Esophagus muscularis mucosa (tissue), 4 donors: ENCODE measurements around the gene CD300LB. TPM values are rescaled to one million over a fixed set of nuclear protein-coding genes. Genes with fewer than 3 reads are reported as not detected.
A peak's percentile ranks its signal among the peaks of the same experiment; 100 is the strongest.

Source experiments
- DNase-seq: peaks from one replicate; pipeline ENCODE4 v3.0.0-alpha.2; 2017; ENCODE audit errors: extremely low spot score
- H3K27ac ChIP-seq, 4 donors: fragments of 200-600 bp; sonication (generic); replicated peaks in 1 of 4; 1 replicate in 3 of 4; 2 replicates in 1 of 4; pipeline ENCODE4 v1.5.1; 2016 to 2019; ENCODE audit warnings: mild to moderate bottlenecking in 1 of 4
- H3K27me3 ChIP-seq, 4 donors: fragments of 200-600 bp; sonication (generic); one replicate each; pipeline versions ENCODE4 v1.5.1 to v1.6.0; 2016 to 2019
- H3K36me3 ChIP-seq, 4 donors: fragments of 200-600 bp; sonication (generic); one replicate each; pipeline ENCODE4 v1.5.1; 2016 to 2019
- H3K4me1 ChIP-seq, 4 donors: fragments of 200-600 bp; sonication (generic); one replicate each; pipeline ENCODE4 v1.5.1; 2016 to 2019
- H3K4me3 ChIP-seq, 4 donors: fragments of 200-600 bp; sonication (generic); 1 replicate in 2 of 4; 2 replicates in 2 of 4; pipeline ENCODE4 v1.5.1; 2016 to 2019; ENCODE audit warnings: mild to moderate bottlenecking in 4 of 4, moderate library complexity in 1 of 4
- H3K9me3 ChIP-seq, 4 donors: fragments of 200-600 bp; sonication (generic); 1 replicate in 3 of 4; 2 replicates in 1 of 4; pipeline ENCODE4 v1.5.1; 2016 to 2019
- CTCF ChIP-seq, 3 experiments: fragments of 200-600 bp in 2 of 3; fragments of 450-650 bp in 1 of 3; sonication (generic) in 2 of 3; IDR thresholded peaks; one replicate each; pipeline ENCODE4 v1.5.1; 2017 to 2019; ENCODE audit warnings: antibody characterized with exemption in 3 of 3, mild to moderate bottlenecking in 2 of 3, moderate library complexity in 1 of 3
- EP300 ChIP-seq: sonication (generic); formaldehyde crosslinking; IDR thresholded peaks from one replicate; pipeline ENCODE4 v1.6.1; 2017; ENCODE audit warnings: antibody characterized with exemption
- POLR2A ChIP-seq: fragments of 450-650 bp; IDR thresholded peaks from one replicate; pipeline ENCODE4 v1.6.1; 2017; ENCODE audit warnings: antibody characterized with exemption, moderate library complexity, mild to moderate bottlenecking, low read depth
- POLR2AphosphoS5 ChIP-seq, 2 donors: sonication (generic); formaldehyde crosslinking; IDR thresholded peaks; one replicate each; pipeline ENCODE4 v1.6.1; 2017; ENCODE audit warnings: antibody characterized with exemption in 2 of 2
- WGBS: methylation state at CpG from one replicate; pipeline ENCODE4 v1.1.5; 2018; 5-methylcytosine and 5-hydroxymethylcytosine counted together
- intact Hi-C: fragments of 100-400 bp; cut with DNase I; formaldehyde crosslinking; loops from one replicate; pipeline ENCODE4 v1.15.1; 2023
- total RNA-seq, 4 donors: library from RNA; depleted of rRNA; stranded (reverse); fragments of >200 nt; gene quantifications; one replicate each; pipeline versions ENCODE4 v1.1.0 to v1.2.1, GENCODE V29; 2016

The CD300LB gene
- total RNA-seq, 4 donors from 2014 or later: 0.17 to 0.83 (median 0.23) TPM; not detected in 1

- peaks cover 0 to 5% (median 2%) of the 10 kb centered on the region in 4 donors for H3K9me3 ChIP-seq
- DNase-seq: no peak
- no peaks in the 10 kb centered on the region for H3K4me1 ChIP-seq
- no peak overlapping the region for H3K27ac ChIP-seq
- intact Hi-C loops: loop anchor here (10.0 kb wide), 1 partner anchor 62 kb away; no protein-coding TSS in a partner anchor
- TF ChIP-seq POLR2A (no peak), POLR2AphosphoS5 (IDR thresholded peaks at IDR 0.05) (no peak), CTCF (IDR thresholded peaks at IDR 0.05) (no peak), EP300 (no peak)
- WGBS: 66% methylated on average over 3 of the region's 3 CpGs
- peaks cover 0 to 10% (median 0%) of the 10 kb centered on the region in 4 donors for H3K27me3 ChIP-seq
- H3K36me3 ChIP-seq: no peaks in the 10 kb centered on the region
- H3K4me3 ChIP-seq: no peak overlapping the region
Observed at GRCh38 chr17:74536890-74537289, 5.6 kb upstream of the CD300LB start.

- Histone ChIP-seq H3K36me3 (no peaks in the 10 kb centered on the region), H3K27ac (no peak overlapping the region), H3K4me1 (no peaks in the 10 kb centered on the region), H3K9me3 (peaks cover 0 to 5% (median 2%) of the 10 kb centered on the region in 4 donors), H3K27me3 (peaks cover 0 to 14% (median 0%) of the 10 kb centered on the region in 4 donors), H3K4me3 (peak overlapping the region in 2 of 4 donors; percentile 8 to 24)
- peak in 1 of 2 donors; percentile 68 for TF ChIP-seq POLR2AphosphoS5 (IDR thresholded peaks at IDR 0.05)
- TF ChIP-seq CTCF (IDR thresholded peaks at IDR 0.05): no peak
- no peak for TF ChIP-seq EP300
- TF ChIP-seq POLR2A: no peak
- intact Hi-C loops: loop anchor here (10.0 kb wide), 1 partner anchor 57 kb away; no protein-coding TSS in a partner anchor
- DNase-seq: no peak
- WGBS: 55% methylated on average over 10 of the region's 10 CpGs
Observed at GRCh38 chr17:74532115-74532514, 840 bp upstream of the CD300LB start.

- no peak for TF ChIP-seq CTCF (IDR thresholded peaks at IDR 0.05)
- peaks cover 0 to 5% (median under 1%) of the 10 kb centered on the region in 4 donors for H3K9me3 ChIP-seq
- no peak for DNase-seq
- no peak overlapping the region for H3K4me3 ChIP-seq
- WGBS: 68% methylated on average over 5 of the region's 5 CpGs
- H3K36me3 ChIP-seq: no peaks in the 10 kb centered on the region
- intact Hi-C loops: loop anchor here (10.0 kb wide), 1 partner anchor 56 kb away; no protein-coding TSS in a partner anchor
- H3K27ac ChIP-seq: no peak overlapping the region
- H3K27me3 ChIP-seq: peaks cover 0 to 14% (median 0%) of the 10 kb centered on the region in 4 donors
- H3K4me1 ChIP-seq: no peaks in the 10 kb centered on the region
Observed at GRCh38 chr17:74530831-74531150, 484 bp downstream of the CD300LB start.

- Histone ChIP-seq H3K36me3 (no peaks in the 10 kb centered on the region), H3K4me3 (no peak overlapping the region), H3K27ac (no peak overlapping the region), H3K9me3 (no peaks in the 10 kb centered on the region), H3K27me3 (peaks cover 0 to 22% (median 0%) of the 10 kb centered on the region in 4 donors), H3K4me1 (no peaks in the 10 kb centered on the region)
- no peak for TF ChIP-seq CTCF (IDR thresholded peaks at IDR 0.05)
- intact Hi-C loops: no loop called here
- WGBS: 93% methylated on average over 5 of the region's 5 CpGs
- peak; percentile 77 for DNase-seq
Observed at GRCh38 chr17:74529243-74529642, 2.0 kb downstream of the CD300LB start.

- 79% methylated on average over 6 of the region's 8 CpGs for whole genome bisulfite sequencing
- Histone ChIP-seq H3K4me1 (no peaks in the 10 kb centered on the region), H3K27ac (no peak overlapping the region), H3K4me3 (no peak overlapping the region), H3K9me3 (peaks cover 0 to 2% (median 0%) of the 10 kb centered on the region in 4 donors), H3K36me3 (no peaks in the 10 kb centered on the region), H3K27me3 (peaks cover 0 to 20% (median 0%) of the 10 kb centered on the region in 4 donors)
- TF ChIP-seq POLR2AphosphoS5 (IDR thresholded peaks at IDR 0.05) (peak in 1 of 2 donors; percentile 40), EP300 (no peak), CTCF (IDR thresholded peaks at IDR 0.05) (no peak), POLR2A (no peak)
- peak; percentile 83 for DNase-seq
- intact Hi-C loops: no loop called here
Observed at GRCh38 chr17:74528491-74529199, 2.6 kb downstream of the CD300LB start.
